ENCODE measurements around the gene RPS6KB2. TPM values are rescaled to one million over a fixed set of nuclear protein-coding genes. Genes with fewer than 3 reads are reported as not detected.

The RPS6KB2 gene
- total and polyA plus RNA-seq, 2 donors (not counting 3 experiments of a cell fraction or from before 2014, with no cell fraction given): 53.8 to 60.0 TPM

DNA sequence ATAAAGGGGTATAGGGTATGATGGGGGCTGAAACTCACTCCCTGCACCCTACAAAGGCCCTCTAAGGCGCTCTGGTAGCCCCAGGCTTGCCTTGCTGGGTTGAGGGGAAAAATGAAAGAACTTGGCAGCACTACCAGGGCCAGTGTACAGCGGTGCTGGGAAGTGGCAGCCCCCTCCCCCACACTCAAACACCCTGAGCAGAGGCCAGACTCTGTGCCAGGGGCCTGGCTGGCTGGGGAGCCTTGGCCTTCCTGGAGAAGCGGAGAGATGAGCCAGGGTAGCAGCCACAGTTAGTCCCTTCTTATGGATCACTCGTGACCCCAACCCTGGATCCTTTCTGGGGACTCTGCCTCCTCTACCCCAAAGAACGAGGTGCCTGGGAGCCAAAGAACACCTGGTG lies 38.1 kb downstream of the RPS6KB2 start:
- H3K9ac ChIP-seq (replicated peaks; ENCODE audit: extremely low read depth, insufficient read depth, low read length): no peak overlapping the region
- H4K20me1 ChIP-seq (replicated peaks; ENCODE audit: control insufficient read depth, extremely low read depth, insufficient read depth, low read length): no peaks in the 10 kb centered on the region
- no peak overlapping the region for H3K4me3 ChIP-seq (replicated peaks in 1 of 3; ENCODE audit: insufficient read depth in 1 of 3, low read depth in 1 of 3, low read length in 3 of 3)
- no peak overlapping the region for H2AFZ ChIP-seq (ENCODE audit: low read depth, low read length)
- H3K27me3 ChIP-seq (ENCODE audit: control insufficient read depth in 2 of 2, insufficient read depth in 2 of 2, low read length in 2 of 2): no peaks in the 10 kb centered on the region
- no peak overlapping the region for H3K4me2 ChIP-seq (ENCODE audit: insufficient read depth, low read length)
- H3K9me3 ChIP-seq (replicated peaks; ENCODE audit: control insufficient read depth, insufficient read depth, low read length): no peaks in the 10 kb centered on the region
- DNase-seq (ENCODE audit: low read depth, low spot score) (no peak), FAIRE-seq (no peak)
- no peak overlapping the region for H3K27ac ChIP-seq (ENCODE audit: insufficient read depth, low read depth, low read length)
- intact Hi-C loops (cut with micrococcal nuclease) (loop anchor here (5.0 kb wide), 1 partner anchor 96 kb away; no protein-coding TSS in a partner anchor), dilution Hi-C loops (cut with MboI; ENCODE audit: extremely low pct_ligation_motif_present, low sequenced_read_pairs) (no loop called here)
- H3K79me2 ChIP-seq (ENCODE audit: control insufficient read depth, insufficient read depth, low read length): no peaks in the 10 kb centered on the region
- no TSS peak for BruUV-seq (replicated peaks)
- CTCF ChIA-PET: no interaction called here
- peaks cover 19% of the 10 kb centered on the region for H3K4me1 ChIP-seq (ENCODE audit: control insufficient read depth, extremely low read depth, insufficient read depth, low read length)
- TF ChIP-seq JUN (IDR thresholded peaks at IDR 0.05; ENCODE audit: borderline replicate concordance, insufficient read depth, insufficient read length, low read depth): no peak
- no peaks in the 10 kb centered on the region for H3K9me1 ChIP-seq (replicated peaks; ENCODE audit: control insufficient read depth, extremely low read depth, insufficient read depth, low read length)
- POLR2A ChIA-PET: no interaction called here
- no peaks in the 10 kb centered on the region for H3K36me3 ChIP-seq (ENCODE audit: control insufficient read depth in 2 of 2, extremely low read depth in 1 of 2, insufficient read depth in 2 of 2, low read length in 2 of 2)

DNA sequence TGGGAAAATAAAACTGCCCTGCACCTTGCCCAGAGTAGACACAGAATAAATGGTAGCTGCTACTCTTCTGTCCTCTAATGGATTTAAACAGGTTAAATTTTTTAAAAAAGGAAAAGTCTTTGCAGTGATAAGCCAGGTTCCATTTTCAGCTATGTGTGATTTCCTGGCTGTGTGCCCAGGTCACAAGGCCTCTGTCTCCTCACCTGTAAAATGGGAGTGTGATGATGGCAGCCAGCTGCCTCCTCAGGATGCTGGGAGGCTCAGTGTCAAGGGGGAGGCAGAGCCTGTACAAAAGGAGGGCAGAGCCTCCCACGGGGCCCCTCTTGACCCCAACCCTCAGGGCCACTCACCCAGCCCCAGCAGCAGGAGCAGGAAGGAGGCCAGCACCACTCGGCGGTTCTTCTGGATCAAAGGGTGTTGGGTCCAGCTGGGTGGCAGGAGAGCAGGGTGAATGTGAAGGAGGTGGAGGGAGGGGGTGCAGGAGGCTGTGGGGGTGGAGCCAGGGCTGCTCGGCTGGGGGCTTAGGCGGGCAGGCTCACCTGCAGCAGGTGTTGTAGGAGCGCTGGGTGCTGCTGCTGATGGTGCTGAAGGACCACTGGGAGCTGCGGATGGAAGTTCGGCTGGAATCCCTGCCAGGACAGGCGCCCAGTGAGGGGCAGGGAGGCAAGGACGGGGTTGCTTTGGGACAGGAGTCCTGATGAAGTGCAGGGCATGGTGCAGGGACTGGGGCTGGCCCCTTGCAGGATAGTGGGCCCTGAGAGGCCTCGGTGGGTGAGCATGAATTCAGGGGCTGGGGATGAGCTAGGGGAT lies 38.9 kb downstream of the RPS6KB2 start:
- intact Hi-C loops (cut with micrococcal nuclease): loop anchor here (5.0 kb wide), 1 partner anchor 95 kb away; no protein-coding TSS in a partner anchor
- Histone ChIP-seq H3K4me2 (ENCODE audit: insufficient read depth, low read length) (no peak overlapping the region), H3K9me3 (replicated peaks; ENCODE audit: control insufficient read depth, insufficient read depth, low read length) (no peaks in the 10 kb centered on the region), H3K4me3 (replicated peaks in 1 of 3; ENCODE audit: insufficient read depth in 1 of 3, low read depth in 1 of 3, low read length in 3 of 3) (no peak overlapping the region), H3K27me3 (ENCODE audit: control insufficient read depth in 2 of 2, insufficient read depth in 2 of 2, low read length in 2 of 2) (no peaks in the 10 kb centered on the region), H3K36me3 (ENCODE audit: control insufficient read depth in 2 of 2, extremely low read depth in 1 of 2, insufficient read depth in 2 of 2, low read length in 2 of 2) (no peaks in the 10 kb centered on the region), H3K4me1 (ENCODE audit: control insufficient read depth, extremely low read depth, insufficient read depth, low read length) (peaks cover 19% of the 10 kb centered on the region), H3K27ac (ENCODE audit: insufficient read depth, low read depth, low read length) (no peak overlapping the region), H2AFZ (ENCODE audit: low read depth, low read length) (no peak overlapping the region), H4K20me1 (replicated peaks; ENCODE audit: control insufficient read depth, extremely low read depth, insufficient read depth, low read length) (no peaks in the 10 kb centered on the region), H3K9me1 (replicated peaks; ENCODE audit: control insufficient read depth, extremely low read depth, insufficient read depth, low read length) (no peaks in the 10 kb centered on the region), H3K9ac (replicated peaks; ENCODE audit: extremely low read depth, insufficient read depth, low read length) (no peak overlapping the region), H3K79me2 (ENCODE audit: control insufficient read depth, insufficient read depth, low read length) (no peaks in the 10 kb centered on the region)
- POLR2A ChIA-PET: no interaction called here
- dilution Hi-C loops (cut with MboI; ENCODE audit: extremely low pct_ligation_motif_present, low sequenced_read_pairs): no loop called here
- FAIRE-seq (no peak), DNase-seq (ENCODE audit: low read depth, low spot score) (no peak)
- TF ChIP-seq MYC (IDR thresholded peaks at IDR 0.05; ENCODE audit: low read depth, low read length): no peak
- TF ChIP-seq, protein P1, sequence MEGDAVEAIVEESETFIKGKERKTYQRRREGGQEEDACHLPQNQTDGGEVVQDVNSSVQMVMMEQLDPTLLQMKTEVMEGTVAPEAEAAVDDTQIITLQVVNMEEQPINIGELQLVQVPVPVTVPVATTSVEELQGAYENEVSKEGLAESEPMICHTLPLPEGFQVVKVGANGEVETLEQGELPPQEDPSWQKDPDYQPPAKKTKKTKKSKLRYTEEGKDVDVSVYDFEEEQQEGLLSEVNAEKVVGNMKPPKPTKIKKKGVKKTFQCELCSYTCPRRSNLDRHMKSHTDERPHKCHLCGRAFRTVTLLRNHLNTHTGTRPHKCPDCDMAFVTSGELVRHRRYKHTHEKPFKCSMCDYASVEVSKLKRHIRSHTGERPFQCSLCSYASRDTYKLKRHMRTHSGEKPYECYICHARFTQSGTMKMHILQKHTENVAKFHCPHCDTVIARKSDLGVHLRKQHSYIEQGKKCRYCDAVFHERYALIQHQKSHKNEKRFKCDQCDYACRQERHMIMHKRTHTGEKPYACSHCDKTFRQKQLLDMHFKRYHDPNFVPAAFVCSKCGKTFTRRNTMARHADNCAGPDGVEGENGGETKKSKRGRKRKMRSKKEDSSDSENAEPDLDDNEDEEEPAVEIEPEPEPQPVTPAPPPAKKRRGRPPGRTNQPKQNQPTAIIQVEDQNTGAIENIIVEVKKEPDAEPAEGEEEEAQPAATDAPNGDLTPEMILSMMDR (IDR thresholded peaks at IDR 0.05; ENCODE audit: extremely low read depth in 1 of 2, insufficient read depth in 1 of 2, low read depth in 1 of 2, low read length in 2 of 2): no peak
- TF ChIP-seq MAX (IDR thresholded peaks at IDR 0.05; ENCODE audit: insufficient read depth, insufficient read length): no peak
- TF ChIP-seq POLR2A (IDR thresholded peaks at IDR 0.05; ENCODE audit: low read depth, low read length): no peak
- TF ChIP-seq POLR2AphosphoS5 (IDR thresholded peaks at IDR 0.05; ENCODE audit: insufficient read depth, low read depth, low read length): no peak
- no peak for TF ChIP-seq FOS (IDR thresholded peaks at IDR 0.05; ENCODE audit: borderline replicate concordance, insufficient read depth, low read length)
- no peak for TF ChIP-seq GATA2 (IDR thresholded peaks at IDR 0.05; ENCODE audit: insufficient read depth, insufficient read length, low read depth, low read length)
- no peak for TF ChIP-seq EZH2 (IDR thresholded peaks at IDR 0.05; ENCODE audit: borderline replicate concordance, low read depth, low read length, severe bottlenecking)
- TF ChIP-seq JUN (IDR thresholded peaks at IDR 0.05; ENCODE audit: borderline replicate concordance, insufficient read depth, insufficient read length, low read depth): no peak
- BruUV-seq (replicated peaks): no TSS peak
- CTCF ChIA-PET: interaction anchor here (1.6 to 2.6 kb wide), 2 partner anchors 16 to 66 kb away, joined by 4 to 26 read pairs; partner anchors contain the start of genes AIP and PPP1CA

All from endothelial cell of umbilical vein (primary cell).